ENCODE data around the gene OTOGL.
"Not testable (repeated sequence)": the region's sequence is repeated elsewhere in the genome, so short reads cannot be mapped to it uniquely, and the experiment has no call there.

Gene OTOGL

GRCh38 chr12:80239867-80240266 lies 140.5 kb downstream of the OTOGL start:
- H3K4me2 ChIP-seq (ENCODE audit: low read depth, low read length), result no peak overlapping the region
- H3K27ac ChIP-seq (ENCODE audit: low read length), result no peak overlapping the region
- no peaks in the 10 kb centered on the region for H3K9me3 ChIP-seq (replicated peaks; ENCODE audit: insufficient read depth, low read length)
- H3K27me3 ChIP-seq (replicated peaks; ENCODE audit: insufficient read depth, low read length), result no peaks in the 10 kb centered on the region
- H3F3A ChIP-seq (ENCODE audit: insufficient read depth, low read length), result no peaks in the 10 kb centered on the region
- no peaks in the 10 kb centered on the region for H3K79me2 ChIP-seq (ENCODE audit: low read length)
- TF ChIP-seq CTCF (IDR thresholded peaks at IDR 0.05; ENCODE audit: low read length) (no peak), EZH2 (optimal IDR thresholded peaks at IDR 0.05; ENCODE audit: low read depth, low read length) (no peak), EZH2phosphoT487 (IDR thresholded peaks at IDR 0.05; ENCODE audit: low read length) (no peak)
- no peaks in the 10 kb centered on the region for H3K36me3 ChIP-seq (replicated peaks; ENCODE audit: insufficient read depth, low read length)
- no peak overlapping the region for H3K4me3 ChIP-seq (ENCODE audit: low read length)
- no peaks in the 10 kb centered on the region for H3K9me2 ChIP-seq (replicated peaks; ENCODE audit: insufficient read depth, low read length)
- no peaks in the 10 kb centered on the region for H3K4me1 ChIP-seq (ENCODE audit: low read length)
- no peak for DNase-seq
- no peak overlapping the region for H2AFZ ChIP-seq (ENCODE audit: low read length)
- H3K9ac ChIP-seq (ENCODE audit: low read length), result no peak overlapping the region
- H4K20me1 ChIP-seq (ENCODE audit: insufficient read depth, low read length), result no peaks in the 10 kb centered on the region

- Histone ChIP-seq H3K4me3 (ENCODE audit: low read length) (no peak overlapping the region), H4K20me1 (ENCODE audit: insufficient read depth, low read length) (no peaks in the 10 kb centered on the region), H3K4me1 (ENCODE audit: low read length) (no peaks in the 10 kb centered on the region), H2AFZ (ENCODE audit: low read length) (no peak overlapping the region), H3K4me2 (ENCODE audit: low read depth, low read length) (no peak overlapping the region), H3F3A (ENCODE audit: insufficient read depth, low read length) (no peaks in the 10 kb centered on the region), H3K9ac (ENCODE audit: low read length) (no peak overlapping the region), H3K9me3 (replicated peaks; ENCODE audit: insufficient read depth, low read length) (no peaks in the 10 kb centered on the region), H3K9me2 (replicated peaks; ENCODE audit: insufficient read depth, low read length) (no peaks in the 10 kb centered on the region), H3K36me3 (replicated peaks; ENCODE audit: insufficient read depth, low read length) (no peaks in the 10 kb centered on the region), H3K27ac (ENCODE audit: low read length) (no peak overlapping the region), H3K79me2 (ENCODE audit: low read length) (no peaks in the 10 kb centered on the region), H3K27me3 (replicated peaks; ENCODE audit: insufficient read depth, low read length) (no peaks in the 10 kb centered on the region)
- DNase-seq, result no peak
- TF ChIP-seq EZH2phosphoT487 (IDR thresholded peaks at IDR 0.05; ENCODE audit: low read length) (no peak), CTCF (IDR thresholded peaks at IDR 0.05; ENCODE audit: low read length) (no peak), EZH2 (optimal IDR thresholded peaks at IDR 0.05; ENCODE audit: low read depth, low read length) (no peak)
These were observed 142.4 kb downstream of the OTOGL start for GRCh38 chr12:80241576-80242273.

GRCh38 chr12:80242321-80242720 lies 143.0 kb downstream of the OTOGL start:
- no peaks in the 10 kb centered on the region for H3K36me3 ChIP-seq (replicated peaks; ENCODE audit: insufficient read depth, low read length)
- no peak for DNase-seq
- H3K4me1 ChIP-seq (ENCODE audit: low read length), result no peaks in the 10 kb centered on the region
- TF ChIP-seq CTCF (IDR thresholded peaks at IDR 0.05; ENCODE audit: low read length) (no peak), EZH2 (optimal IDR thresholded peaks at IDR 0.05; ENCODE audit: low read depth, low read length) (no peak), EZH2phosphoT487 (IDR thresholded peaks at IDR 0.05; ENCODE audit: low read length) (no peak)
- no peak overlapping the region for H3K4me2 ChIP-seq (ENCODE audit: low read depth, low read length)
- H3K4me3 ChIP-seq (ENCODE audit: low read length), result no peak overlapping the region
- no peaks in the 10 kb centered on the region for H3K27me3 ChIP-seq (replicated peaks; ENCODE audit: insufficient read depth, low read length)
- H3K9ac ChIP-seq (ENCODE audit: low read length), result no peak overlapping the region
- no peaks in the 10 kb centered on the region for H3K9me3 ChIP-seq (replicated peaks; ENCODE audit: insufficient read depth, low read length)
- H3K27ac ChIP-seq (ENCODE audit: low read length), result no peak overlapping the region
- no peak overlapping the region for H2AFZ ChIP-seq (ENCODE audit: low read length)
- no peaks in the 10 kb centered on the region for H3F3A ChIP-seq (ENCODE audit: insufficient read depth, low read length)
- H3K79me2 ChIP-seq (ENCODE audit: low read length), result no peaks in the 10 kb centered on the region
- H3K9me2 ChIP-seq (replicated peaks; ENCODE audit: insufficient read depth, low read length), result no peaks in the 10 kb centered on the region
- no peaks in the 10 kb centered on the region for H4K20me1 ChIP-seq (ENCODE audit: insufficient read depth, low read length)

GRCh38 chr12:80249581-80249980 lies 150.2 kb downstream of the OTOGL start:
- H3K9ac ChIP-seq (ENCODE audit: low read length); H3K9me2 ChIP-seq (replicated peaks; ENCODE audit: insufficient read depth, low read length); H3K4me3 ChIP-seq (ENCODE audit: low read length); H3F3A ChIP-seq (ENCODE audit: insufficient read depth, low read length); H3K79me2 ChIP-seq (ENCODE audit: low read length); H3K4me2 ChIP-seq (ENCODE audit: low read depth, low read length); DNase-seq; H2AFZ ChIP-seq (ENCODE audit: low read length); H3K27ac ChIP-seq (ENCODE audit: low read length); H4K20me1 ChIP-seq (ENCODE audit: insufficient read depth, low read length); H3K9me3 ChIP-seq (replicated peaks; ENCODE audit: insufficient read depth, low read length); H3K4me1 ChIP-seq (ENCODE audit: low read length); H3K36me3 ChIP-seq (replicated peaks; ENCODE audit: insufficient read depth, low read length); H3K27me3 ChIP-seq (replicated peaks; ENCODE audit: insufficient read depth, low read length): not testable (repeated sequence)

Data from MM.1S (cell line).